Activated CD8-positive, alpha-beta memory T cell treated with anti-CD3 and anti-CD28 coated beads for 4 hours (primary cell): ENCODE measurements around the gene ENKD1.
"Not testable (repeated sequence)": the region's sequence is repeated elsewhere in the genome, so short reads cannot be mapped to it uniquely, and the experiment has no call there.

Source experiments
- DNase-seq, 2 donors: peaks; one replicate each; pipeline ENCODE4 v3.0.0-alpha.2; 2020; ENCODE audit warnings: low read depth in 2 of 2

The ENKD1 gene

GRCh38 chr16:67666559-67667452, at the start of gene ENKD1, which contains the start of gene C16orf86:
Gene ENKD1 (minus strand): TSS chr16:67666750. CDS start chr16:67666442, 308 bp downstream.
Gene C16orf86 (plus strand): TSS chr16:67666814. CDS start chr16:67666971, 157 bp downstream.
- DNase-seq: peak; percentile 60 to 70

- DNase-seq: no peak
These were observed 49.5 kb upstream of the ENKD1 start for GRCh38 chr16:67716097-67716496.

GRCh38 chr16:67714522-67714921, 48.0 kb upstream of the ENKD1 start:
- DNase-seq: no peak

GRCh38 chr16:67713647-67714273, 47.2 kb upstream of the ENKD1 start:
- DNase-seq: no peak

GRCh38 chr16:67710607-67711006, 44.1 kb upstream of the ENKD1 start:
- no peak for DNase-seq

- DNase-seq: no peak
These were observed 42.5 kb upstream of the ENKD1 start for GRCh38 chr16:67709050-67709449.

- DNase-seq: no peak
These were observed 41.8 kb upstream of the ENKD1 start for GRCh38 chr16:67708368-67708771.

- DNase-seq: no peak
These were observed 41.2 kb upstream of the ENKD1 start for GRCh38 chr16:67707790-67708189.

GRCh38 chr16:67707210-67707609, 40.7 kb upstream of the ENKD1 start:
- no peak for DNase-seq

GRCh38 chr16:67704110-67704509, 37.6 kb upstream of the ENKD1 start:
- DNase-seq: no peak

- DNase-seq: no peak
These were observed 37.1 kb upstream of the ENKD1 start for GRCh38 chr16:67703626-67704025.

- no peak for DNase-seq
These were observed 35.6 kb upstream of the ENKD1 start for GRCh38 chr16:67702130-67702529.

- DNase-seq: no peak
These were observed 34.9 kb upstream of the ENKD1 start for GRCh38 chr16:67701420-67701819.

GRCh38 chr16:67699265-67699664, 32.7 kb upstream of the ENKD1 start:
- DNase-seq: no peak

GRCh38 chr16:67697422-67698185, 31.1 kb upstream of the ENKD1 start:
- DNase-seq: no peak

GRCh38 chr16:67694611-67695010, 28.1 kb upstream of the ENKD1 start:
- no peak for DNase-seq

- DNase-seq: not testable (repeated sequence)
These were observed 27.2 kb upstream of the ENKD1 start for GRCh38 chr16:67693517-67694285.

- no peak for DNase-seq
These were observed 19.0 kb upstream of the ENKD1 start for GRCh38 chr16:67685388-67686112.

- no peak for DNase-seq
These were observed 17.2 kb upstream of the ENKD1 start for GRCh38 chr16:67683767-67684166.

GRCh38 chr16:67679935-67680897, 13.7 kb upstream of the ENKD1 start:
- DNase-seq: no peak
